Ascending aorta (tissue), 2 donors: ENCODE data around the gene ITIH3. TPM values are rescaled to one million over a fixed set of nuclear protein-coding genes. Genes with fewer than 3 reads are reported as not detected.

Experiments used
- DNase-seq, 2 donors: peaks; one replicate each; pipeline ENCODE4 v3.0.0-alpha.2; 2019; ENCODE audit warnings: low spot score in 2 of 2
- H3K27ac ChIP-seq, 2 donors: fragments of 200-600 bp; sonication (generic); one replicate each; pipeline ENCODE4 v1.5.1; 2016 to 2017; ENCODE audit warnings: mild to moderate bottlenecking in 1 of 2
- H3K27me3 ChIP-seq: fragments of 200-600 bp; sonication (generic); one replicate; pipeline ENCODE4 v1.5.1; 2017
- H3K36me3 ChIP-seq, 2 donors: fragments of 200-600 bp; sonication (generic); one replicate each; pipeline ENCODE4 v1.5.1; 2016
- H3K4me1 ChIP-seq, 2 donors: fragments of 200-600 bp; sonication (generic); one replicate each; pipeline ENCODE4 v1.5.1; 2016 to 2017; ENCODE audit warnings: mild to moderate bottlenecking in 1 of 2
- H3K4me3 ChIP-seq, 2 donors: fragments of 200-600 bp; sonication (generic); one replicate each; pipeline ENCODE4 v1.5.1; 2016 to 2017; ENCODE audit warnings: mild to moderate bottlenecking in 1 of 2
- H3K9me3 ChIP-seq, 2 donors: fragments of 200-600 bp; sonication (generic); one replicate each; pipeline ENCODE4 v1.5.1; 2016
- intact Hi-C: fragments of 100-400 bp; cut with DNase I; formaldehyde crosslinking; loops from one replicate; pipeline ENCODE4 v1.15.1; 2023
- total RNA-seq: library from RNA; depleted of rRNA; stranded (reverse); fragments of >200 nt; gene quantifications from one replicate; pipeline ENCODE4 v1.1.0, GENCODE V29; 2016
- TF ChIP-seq, protein P1 (sequence below), 3 experiments: fragments of 200-600 bp in 2 of 3; fragments of 450-650 bp in 1 of 3; sonication (generic) in 2 of 3; IDR thresholded peaks; one replicate each; pipeline ENCODE4 v1.5.1; 2016 to 2019; ENCODE audit warnings: antibody characterized with exemption in 3 of 3, mild to moderate bottlenecking in 1 of 3, moderate library complexity in 1 of 3

ITIH3 gene
- total RNA-seq, 1 donor from 2014 or later = 38.3 TPM

DNA sequence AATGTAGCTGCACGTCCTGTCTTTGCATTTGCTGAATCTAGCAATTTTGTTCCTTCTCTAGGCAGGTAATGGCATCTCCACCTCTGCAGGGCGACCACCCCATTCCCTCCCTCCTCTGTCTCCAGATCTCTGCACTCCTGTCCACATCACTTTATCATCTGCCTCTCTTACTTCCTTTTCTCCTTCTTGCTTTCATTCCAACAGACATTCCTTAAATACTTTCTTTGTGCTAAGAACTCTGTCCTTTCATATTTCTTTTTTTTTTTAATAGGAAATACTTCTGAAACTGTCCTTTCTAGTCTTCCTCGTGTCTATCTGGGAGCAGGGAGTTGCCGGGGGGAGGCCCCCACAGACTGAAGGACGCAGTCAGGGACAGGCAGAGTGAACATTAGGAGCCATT lies 7.2 kb downstream of the ITIH3 start:
- Histone ChIP-seq H3K4me3 (no peak overlapping the region), H3K9me3 (no peaks in the 10 kb centered on the region), H3K27me3 (no peaks in the 10 kb centered on the region), H3K36me3 (no peaks in the 10 kb centered on the region), H3K4me1 (peaks cover 0 to 2% of the 10 kb centered on the region in 2 donors), H3K27ac (no peak overlapping the region)
- TF ChIP-seq, protein P1, sequence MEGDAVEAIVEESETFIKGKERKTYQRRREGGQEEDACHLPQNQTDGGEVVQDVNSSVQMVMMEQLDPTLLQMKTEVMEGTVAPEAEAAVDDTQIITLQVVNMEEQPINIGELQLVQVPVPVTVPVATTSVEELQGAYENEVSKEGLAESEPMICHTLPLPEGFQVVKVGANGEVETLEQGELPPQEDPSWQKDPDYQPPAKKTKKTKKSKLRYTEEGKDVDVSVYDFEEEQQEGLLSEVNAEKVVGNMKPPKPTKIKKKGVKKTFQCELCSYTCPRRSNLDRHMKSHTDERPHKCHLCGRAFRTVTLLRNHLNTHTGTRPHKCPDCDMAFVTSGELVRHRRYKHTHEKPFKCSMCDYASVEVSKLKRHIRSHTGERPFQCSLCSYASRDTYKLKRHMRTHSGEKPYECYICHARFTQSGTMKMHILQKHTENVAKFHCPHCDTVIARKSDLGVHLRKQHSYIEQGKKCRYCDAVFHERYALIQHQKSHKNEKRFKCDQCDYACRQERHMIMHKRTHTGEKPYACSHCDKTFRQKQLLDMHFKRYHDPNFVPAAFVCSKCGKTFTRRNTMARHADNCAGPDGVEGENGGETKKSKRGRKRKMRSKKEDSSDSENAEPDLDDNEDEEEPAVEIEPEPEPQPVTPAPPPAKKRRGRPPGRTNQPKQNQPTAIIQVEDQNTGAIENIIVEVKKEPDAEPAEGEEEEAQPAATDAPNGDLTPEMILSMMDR (IDR thresholded peaks at IDR 0.05) = no peak
- no peak for DNase-seq
- intact Hi-C loops = no loop called here

DNA sequence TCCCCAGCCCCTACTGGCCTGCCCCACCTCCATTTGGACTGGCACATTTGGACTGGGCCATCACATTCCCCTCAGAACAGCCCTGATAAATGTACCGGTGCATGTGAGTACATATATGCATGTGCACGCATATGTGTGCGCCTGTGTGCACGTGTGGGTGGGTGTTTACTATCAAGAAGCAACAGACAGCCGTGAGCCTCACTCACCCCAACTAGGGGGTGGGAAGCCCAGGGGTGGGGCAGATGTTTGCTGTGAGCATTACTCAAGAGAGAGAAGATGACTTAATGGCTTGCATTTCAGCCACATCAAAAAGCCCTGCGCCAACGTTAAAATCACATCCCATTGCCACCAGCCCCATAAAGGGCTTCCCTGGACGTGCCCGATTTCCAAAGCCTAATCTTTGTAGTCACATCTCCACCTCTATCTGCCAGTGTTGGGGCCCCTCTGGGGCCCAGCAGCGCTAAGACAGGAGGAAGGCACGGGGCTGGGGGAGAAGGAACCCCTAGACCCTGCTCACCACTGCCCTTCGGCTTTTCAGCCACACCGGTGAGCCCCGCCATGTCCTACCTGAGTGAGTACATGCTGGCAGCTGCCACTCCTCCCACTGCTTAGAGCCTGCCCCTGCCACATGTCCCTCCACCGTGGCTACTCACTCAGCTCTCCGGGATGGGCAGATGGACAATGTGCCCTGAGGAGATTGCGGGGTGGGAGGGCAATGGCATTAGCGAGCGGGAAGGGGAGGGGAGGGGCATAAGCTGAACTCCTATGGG lies 10.9 kb downstream of the ITIH3 start:
- TF ChIP-seq, protein P1 (IDR thresholded peaks at IDR 0.05) = no peak
- no peaks in the 10 kb centered on the region for H3K36me3 ChIP-seq
- H3K27me3 ChIP-seq = no peaks in the 10 kb centered on the region
- no peak for DNase-seq
- peaks cover 0 to 2% of the 10 kb centered on the region in 2 donors for H3K4me1 ChIP-seq
- H3K9me3 ChIP-seq = no peaks in the 10 kb centered on the region
- H3K4me3 ChIP-seq = no peak overlapping the region
- intact Hi-C loops = no loop called here
- no peak overlapping the region for H3K27ac ChIP-seq

DNA sequence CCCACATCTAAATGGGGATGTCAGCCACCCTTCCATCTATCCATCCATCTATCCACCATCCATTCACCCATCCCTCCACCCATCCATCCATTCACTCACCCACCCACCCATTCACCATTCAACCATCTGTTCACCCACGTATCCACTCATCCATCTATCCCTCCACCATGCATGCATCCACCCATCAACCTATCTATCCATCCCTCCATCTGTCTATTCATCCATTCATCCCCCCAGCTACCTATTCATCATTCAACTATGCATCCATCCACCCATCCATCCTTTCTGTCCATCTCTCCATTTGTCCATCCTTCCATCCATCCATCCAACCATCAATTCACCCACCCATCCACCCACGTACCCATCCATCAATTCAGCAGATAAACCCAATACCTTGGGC lies 14.6 kb downstream of the ITIH3 start:
- Histone ChIP-seq H3K27me3 (no peaks in the 10 kb centered on the region), H3K27ac (no peak overlapping the region), H3K4me3 (no peak overlapping the region), H3K9me3 (no peaks in the 10 kb centered on the region), H3K4me1 (no peaks in the 10 kb centered on the region), H3K36me3 (no peaks in the 10 kb centered on the region)
- no peak for DNase-seq
- intact Hi-C loops = no loop called here
- TF ChIP-seq, protein P1 (IDR thresholded peaks at IDR 0.05) = no peak

DNA sequence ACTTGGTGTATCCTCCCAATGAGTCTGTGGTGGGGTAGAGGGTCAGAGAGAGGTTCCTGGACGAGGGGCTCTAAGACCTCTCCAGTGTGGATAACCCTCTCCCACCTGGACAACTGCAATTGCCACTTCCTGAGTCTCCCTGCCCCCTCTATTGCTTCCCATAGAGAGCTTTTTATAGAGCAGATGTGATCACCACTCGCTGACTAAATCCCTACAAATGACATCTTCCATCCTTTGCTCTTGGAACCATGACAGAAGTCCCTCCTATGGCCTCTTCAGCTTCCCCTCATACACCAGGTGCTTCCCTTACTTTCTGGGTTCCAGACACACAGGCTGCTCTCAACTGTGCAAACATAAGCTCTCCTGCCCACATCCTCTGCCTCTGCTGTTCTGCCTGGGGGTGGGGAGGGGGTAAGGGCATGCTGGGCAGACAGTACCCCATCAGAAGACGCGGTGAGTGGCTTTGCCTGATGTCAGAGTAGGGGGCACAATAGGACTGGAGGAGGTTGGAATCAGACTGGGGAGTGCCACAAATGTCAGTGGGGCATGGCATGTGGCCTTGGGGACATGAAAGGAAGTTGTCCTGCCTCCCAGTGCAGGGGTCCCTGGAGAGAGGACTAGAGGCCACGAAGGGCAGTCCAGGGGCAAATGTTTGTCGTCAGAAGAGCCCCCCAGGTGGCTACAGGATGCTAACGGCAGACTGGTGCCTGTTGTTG lies 15.2 kb downstream of the ITIH3 start:
- TF ChIP-seq, protein P1 (IDR thresholded peaks at IDR 0.05) = no peak
- Histone ChIP-seq H3K4me1 (no peaks in the 10 kb centered on the region), H3K9me3 (no peaks in the 10 kb centered on the region), H3K36me3 (no peaks in the 10 kb centered on the region), H3K27me3 (no peaks in the 10 kb centered on the region), H3K4me3 (no peak overlapping the region), H3K27ac (no peak overlapping the region)
- DNase-seq = no peak
- intact Hi-C loops = no loop called here

DNA sequence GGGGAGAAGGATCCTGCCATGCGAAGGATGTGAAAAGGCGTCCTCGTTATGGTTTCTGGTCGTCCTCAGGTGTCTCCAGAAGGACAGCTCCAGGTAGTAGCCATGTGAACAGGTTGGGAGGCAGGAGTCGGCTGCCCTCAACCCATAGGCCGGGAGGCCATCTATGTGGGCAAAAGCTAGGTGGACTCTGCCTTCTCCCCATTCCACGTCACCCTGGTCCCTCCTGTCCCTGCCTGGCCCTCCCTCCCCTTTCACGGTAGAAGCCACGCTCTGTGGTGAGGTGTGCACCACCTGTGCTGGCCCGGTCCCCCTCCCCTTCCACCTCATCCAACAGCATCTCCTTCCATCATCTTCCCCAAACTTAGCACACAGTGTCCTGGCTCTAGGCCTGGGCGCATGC lies 16.3 kb downstream of the ITIH3 start:
- no peak for DNase-seq
- H3K9me3 ChIP-seq = no peaks in the 10 kb centered on the region
- intact Hi-C loops = no loop called here

More for the DNA sequence above, 16.3 kb downstream of the ITIH3 start:
- TF ChIP-seq, protein P1 (IDR thresholded peaks at IDR 0.05) = no peak
- Histone ChIP-seq H3K27me3 (no peaks in the 10 kb centered on the region), H3K27ac (no peak overlapping the region), H3K36me3 (no peaks in the 10 kb centered on the region), H3K4me1 (no peaks in the 10 kb centered on the region), H3K4me3 (no peak overlapping the region)
